ENCODE measurements around the gene FAAP20. TPM values are rescaled to one million over a fixed set of nuclear protein-coding genes. Genes with fewer than 3 reads are reported as not detected.

The FAAP20 gene
- total RNA-seq, 1 donor = 25.3 TPM

GRCh38 chr1:2155788-2156187, 38.8 kb downstream of the FAAP20 start:
- Histone ChIP-seq H3K27me3 (ENCODE audit: insufficient read depth, low read length) (no peaks in the 10 kb centered on the region), H3K9me3 (ENCODE audit: low read depth, low read length) (no peaks in the 10 kb centered on the region), H3K27ac (ENCODE audit: low read depth, low read length) (no peak overlapping the region), H3K36me3 (ENCODE audit: insufficient read depth, low read length) (no peaks in the 10 kb centered on the region), H3K4me3 (ENCODE audit: insufficient read depth, low read length) (no peak overlapping the region), H4K20me1 (ENCODE audit: insufficient read depth, low read length) (no peaks in the 10 kb centered on the region), H3K79me2 (ENCODE audit: insufficient read depth, low read length) (no peaks in the 10 kb centered on the region), H3K4me2 (ENCODE audit: insufficient read depth, low read length) (no peak overlapping the region), H3K4me1 (ENCODE audit: insufficient read depth, low read length) (no peaks in the 10 kb centered on the region), H2AFZ (ENCODE audit: low read length) (no peak overlapping the region)
- TF ChIP-seq CTCF (IDR thresholded peaks at IDR 0.05; ENCODE audit: extremely low read depth, low read depth, low read length) = no peak
- DNase-seq (ENCODE audit: insufficient read length, low spot score, missing footprints) = no peak

- no peak overlapping the region for H3K4me3 ChIP-seq (ENCODE audit: insufficient read depth, low read length)
- peaks cover 4% of the 10 kb centered on the region for H3K27me3 ChIP-seq (ENCODE audit: insufficient read depth, low read length)
- TF ChIP-seq CTCF (IDR thresholded peaks at IDR 0.05; ENCODE audit: extremely low read depth, low read depth, low read length) = no peak
- no peaks in the 10 kb centered on the region for H3K4me1 ChIP-seq (ENCODE audit: insufficient read depth, low read length)
- no peaks in the 10 kb centered on the region for H3K79me2 ChIP-seq (ENCODE audit: insufficient read depth, low read length)
- no peak for DNase-seq (ENCODE audit: insufficient read length, low spot score, missing footprints)
- no peaks in the 10 kb centered on the region for H4K20me1 ChIP-seq (ENCODE audit: insufficient read depth, low read length)
- H2AFZ ChIP-seq (ENCODE audit: low read length) = no peak overlapping the region
- no peaks in the 10 kb centered on the region for H3K36me3 ChIP-seq (ENCODE audit: insufficient read depth, low read length)
- no peak overlapping the region for H3K27ac ChIP-seq (ENCODE audit: low read depth, low read length)
- no peaks in the 10 kb centered on the region for H3K9me3 ChIP-seq (ENCODE audit: low read depth, low read length)
- H3K4me2 ChIP-seq (ENCODE audit: insufficient read depth, low read length) = no peak overlapping the region
Measured at GRCh38 chr1:2155147-2155598, 39.4 kb downstream of the FAAP20 start.

GRCh38 chr1:2154022-2154421, 40.5 kb downstream of the FAAP20 start:
- H3K4me2 ChIP-seq (ENCODE audit: insufficient read depth, low read length) = no peak overlapping the region
- no peaks in the 10 kb centered on the region for H3K79me2 ChIP-seq (ENCODE audit: insufficient read depth, low read length)
- no peaks in the 10 kb centered on the region for H4K20me1 ChIP-seq (ENCODE audit: insufficient read depth, low read length)
- TF ChIP-seq CTCF (IDR thresholded peaks at IDR 0.05; ENCODE audit: extremely low read depth, low read depth, low read length) = no peak
- H3K36me3 ChIP-seq (ENCODE audit: insufficient read depth, low read length) = no peaks in the 10 kb centered on the region
- no peak overlapping the region for H3K4me3 ChIP-seq (ENCODE audit: insufficient read depth, low read length)
- no peak for DNase-seq (ENCODE audit: insufficient read length, low spot score, missing footprints)
- H3K4me1 ChIP-seq (ENCODE audit: insufficient read depth, low read length) = no peaks in the 10 kb centered on the region
- no peak overlapping the region for H3K27ac ChIP-seq (ENCODE audit: low read depth, low read length)
- peaks cover 4% of the 10 kb centered on the region for H3K27me3 ChIP-seq (ENCODE audit: insufficient read depth, low read length)
- no peaks in the 10 kb centered on the region for H3K9me3 ChIP-seq (ENCODE audit: low read depth, low read length)
- no peak overlapping the region for H2AFZ ChIP-seq (ENCODE audit: low read length)

- no peak for DNase-seq (ENCODE audit: insufficient read length, low spot score, missing footprints)
- TF ChIP-seq CTCF (IDR thresholded peaks at IDR 0.05; ENCODE audit: extremely low read depth, low read depth, low read length) = no peak
- Histone ChIP-seq H2AFZ (ENCODE audit: low read length) (no peak overlapping the region), H3K4me3 (ENCODE audit: insufficient read depth, low read length) (no peak overlapping the region), H3K27me3 (ENCODE audit: insufficient read depth, low read length) (peaks cover 4% of the 10 kb centered on the region), H3K9me3 (ENCODE audit: low read depth, low read length) (no peaks in the 10 kb centered on the region), H3K4me2 (ENCODE audit: insufficient read depth, low read length) (no peak overlapping the region), H4K20me1 (ENCODE audit: insufficient read depth, low read length) (no peaks in the 10 kb centered on the region), H3K36me3 (ENCODE audit: insufficient read depth, low read length) (no peaks in the 10 kb centered on the region), H3K4me1 (ENCODE audit: insufficient read depth, low read length) (no peaks in the 10 kb centered on the region), H3K27ac (ENCODE audit: low read depth, low read length) (no peak overlapping the region), H3K79me2 (ENCODE audit: insufficient read depth, low read length) (no peaks in the 10 kb centered on the region)
Measured at GRCh38 chr1:2152954-2153353, 41.6 kb downstream of the FAAP20 start.

All from osteoblast (primary cell).